Measurements from ENCODE around the gene SLC9A9.

SLC9A9 gene

DNA sequence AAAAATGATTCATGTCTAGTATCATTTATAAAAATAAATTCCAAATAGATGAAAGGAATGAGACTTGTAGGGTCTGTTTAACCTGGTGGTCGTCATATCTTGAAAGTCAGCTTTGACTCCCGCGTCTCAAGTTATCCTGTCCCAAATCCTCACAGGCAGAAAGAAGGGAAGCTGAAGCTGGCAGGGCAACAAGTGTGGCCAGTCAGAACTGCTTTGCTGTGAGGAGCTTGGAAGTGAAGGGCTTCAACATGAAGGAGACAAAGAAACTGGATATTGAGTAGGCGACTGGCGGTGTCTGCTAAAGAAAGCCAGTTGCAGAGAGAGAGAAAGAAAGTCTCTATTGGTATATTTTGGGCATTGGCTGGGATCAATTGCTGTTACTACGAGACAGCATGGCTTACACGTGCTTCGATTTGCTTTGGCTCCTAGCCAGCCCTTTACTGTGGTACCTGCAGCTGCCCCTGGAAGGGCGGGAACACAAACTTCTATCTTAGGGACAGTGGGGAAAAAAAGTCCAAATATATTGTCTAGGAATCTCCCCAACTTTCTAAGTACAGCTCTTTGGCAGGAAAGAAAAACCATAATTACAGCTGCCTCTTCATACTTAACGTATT, 621.5 kb downstream of the SLC9A9 start:
- DNase-seq, result no peak

DNA sequence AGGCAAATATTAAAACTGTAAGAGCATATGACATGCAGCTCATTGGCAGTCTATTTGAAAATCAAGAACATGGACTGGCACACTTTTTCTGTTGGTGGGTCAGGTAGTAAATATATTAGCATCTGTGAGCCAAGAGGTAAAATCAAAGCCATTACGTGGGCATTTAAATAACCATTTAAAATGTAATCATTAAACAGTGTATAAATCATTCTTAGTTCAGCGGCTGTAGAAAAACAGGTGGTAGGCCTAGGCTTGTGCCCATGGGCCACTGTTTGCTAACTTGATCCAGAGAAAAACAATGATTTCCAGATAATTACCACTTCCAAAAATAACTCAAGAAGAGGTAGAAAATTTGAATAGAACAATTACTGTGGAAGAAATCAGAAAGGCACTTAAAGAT, 623.6 kb downstream of the SLC9A9 start:
- DNase-seq, result no peak

DNA sequence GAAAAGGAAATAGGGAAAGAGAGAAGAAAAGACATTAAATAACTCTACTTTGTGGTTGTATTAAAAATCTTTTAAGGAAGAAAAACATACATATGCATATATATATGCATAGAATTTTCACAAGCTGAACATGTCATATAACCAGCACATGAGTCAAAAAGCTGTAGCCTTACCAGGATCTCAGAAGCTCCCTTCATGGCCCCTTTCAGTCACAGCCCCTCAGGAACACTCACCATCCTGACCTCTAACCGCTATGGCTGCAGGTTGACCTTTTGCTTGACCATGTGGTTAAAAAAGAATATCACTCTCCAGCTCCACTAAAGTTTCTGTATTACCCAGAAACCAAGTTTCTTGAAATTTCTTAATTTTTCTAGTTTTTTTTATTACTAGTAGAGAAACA, 625.3 kb downstream of the SLC9A9 start:
- no peak for DNase-seq

DNA sequence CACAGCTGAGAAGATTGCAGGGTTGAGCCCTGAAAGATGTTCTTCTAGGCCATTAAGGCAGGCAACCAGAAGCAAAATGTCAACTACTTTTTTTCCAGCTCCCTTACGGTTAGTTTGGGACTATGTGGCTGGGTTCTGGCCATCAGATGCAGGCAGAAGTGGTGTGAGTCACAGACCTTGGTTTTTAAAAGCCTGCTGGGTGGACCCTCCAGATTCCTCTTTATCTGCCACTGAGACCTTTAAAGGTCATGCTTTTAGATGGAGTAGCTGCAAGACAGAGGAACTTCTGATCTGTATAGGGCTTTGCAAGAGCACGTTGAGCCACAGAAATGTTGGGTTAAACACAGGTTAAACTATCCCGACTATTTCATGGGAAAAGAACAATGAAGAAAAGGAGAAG, 625.8 kb downstream of the SLC9A9 start:
- DNase-seq, result no peak

DNA sequence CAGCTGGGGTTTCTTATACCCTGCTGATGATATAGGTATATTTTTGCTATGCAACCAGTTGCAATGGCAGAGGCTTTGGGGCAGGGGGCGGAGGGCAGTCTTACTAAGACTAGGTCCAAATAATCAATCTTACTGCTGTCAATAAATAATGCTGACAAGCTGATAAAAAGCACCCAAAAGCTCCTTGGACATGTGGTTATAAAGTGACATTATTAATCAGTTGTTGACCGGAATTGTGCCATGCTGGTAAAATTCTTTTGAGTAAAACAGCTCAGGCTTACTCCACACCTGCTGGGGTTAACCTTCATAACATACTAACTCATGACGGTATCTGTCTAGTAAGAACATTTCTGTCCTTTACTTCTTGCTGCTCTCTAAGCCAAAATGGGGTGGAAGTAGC, 626.8 kb downstream of the SLC9A9 start:
- DNase-seq, result no peak

DNA sequence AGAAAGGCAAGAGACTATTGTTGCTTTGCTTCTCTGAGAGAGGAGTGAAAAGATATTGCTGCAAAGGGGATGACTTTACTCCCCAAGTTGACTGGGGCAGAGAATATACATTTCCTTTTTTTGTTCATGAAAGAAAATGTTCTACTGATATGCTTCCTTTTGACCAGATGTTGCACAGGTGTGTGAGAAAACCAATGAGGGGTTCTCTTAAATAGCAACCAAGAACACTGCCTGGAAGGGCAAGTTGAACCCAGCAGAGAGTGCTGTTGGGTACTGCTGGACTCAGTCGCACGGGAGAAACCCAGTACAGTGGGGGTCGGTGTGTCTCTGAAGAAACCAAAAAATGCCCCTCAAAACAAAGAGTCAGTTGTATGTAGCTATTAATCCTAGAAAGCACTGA, 627.5 kb downstream of the SLC9A9 start:
- no peak for DNase-seq

DNA sequence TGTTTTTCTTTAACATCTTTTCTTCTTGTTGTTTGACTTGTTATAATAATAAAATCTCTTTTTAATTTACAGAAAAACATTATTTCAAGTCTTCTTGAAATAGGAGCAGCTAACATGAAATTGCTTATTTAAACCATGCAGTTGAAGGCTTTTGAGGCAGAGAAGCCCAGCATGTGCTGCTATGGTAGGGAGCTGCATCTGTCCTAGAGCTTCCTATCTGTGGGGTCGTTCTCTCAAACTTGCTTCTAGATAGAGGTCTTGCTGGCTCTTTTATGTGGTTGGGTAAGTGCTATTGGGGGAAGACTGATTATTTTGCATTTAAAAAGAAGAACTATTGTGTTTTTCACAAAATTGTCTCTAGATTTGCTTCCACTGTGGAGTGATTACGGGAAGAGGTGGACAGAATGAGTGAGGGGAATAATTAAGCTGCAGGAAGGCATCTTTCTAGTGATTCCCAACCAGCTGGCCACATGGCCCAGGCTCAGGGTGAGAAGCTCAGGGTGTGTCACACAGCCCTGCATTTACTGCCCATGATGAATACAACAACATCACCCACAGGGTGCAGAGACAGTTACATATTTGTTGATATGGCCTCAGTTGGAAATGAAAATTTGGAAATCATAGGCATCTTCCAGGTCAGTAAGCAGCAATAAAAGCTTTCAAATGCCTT, 630.0 kb downstream of the SLC9A9 start:
- DNase-seq, result no peak

DNA sequence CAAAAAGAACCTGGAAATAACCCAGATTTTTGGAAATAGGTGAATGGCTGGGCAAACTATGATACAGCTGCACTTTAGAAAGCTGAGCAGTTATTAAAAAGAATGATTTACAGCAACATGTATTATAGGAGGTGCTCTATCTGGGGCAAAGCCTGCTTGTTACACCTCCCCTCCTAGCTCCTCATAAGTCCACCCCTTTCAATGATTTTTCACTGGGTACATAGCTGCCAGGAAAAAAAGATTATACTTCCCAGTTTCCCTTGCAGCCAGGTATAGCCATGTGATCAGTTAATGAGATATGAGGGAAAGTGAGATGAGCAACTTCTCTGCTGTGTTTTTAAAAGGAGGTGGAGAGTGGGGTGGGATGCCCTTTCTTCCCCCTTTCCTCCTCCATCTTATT, 631.0 kb downstream of the SLC9A9 start:
- DNase-seq, result no peak

DNA sequence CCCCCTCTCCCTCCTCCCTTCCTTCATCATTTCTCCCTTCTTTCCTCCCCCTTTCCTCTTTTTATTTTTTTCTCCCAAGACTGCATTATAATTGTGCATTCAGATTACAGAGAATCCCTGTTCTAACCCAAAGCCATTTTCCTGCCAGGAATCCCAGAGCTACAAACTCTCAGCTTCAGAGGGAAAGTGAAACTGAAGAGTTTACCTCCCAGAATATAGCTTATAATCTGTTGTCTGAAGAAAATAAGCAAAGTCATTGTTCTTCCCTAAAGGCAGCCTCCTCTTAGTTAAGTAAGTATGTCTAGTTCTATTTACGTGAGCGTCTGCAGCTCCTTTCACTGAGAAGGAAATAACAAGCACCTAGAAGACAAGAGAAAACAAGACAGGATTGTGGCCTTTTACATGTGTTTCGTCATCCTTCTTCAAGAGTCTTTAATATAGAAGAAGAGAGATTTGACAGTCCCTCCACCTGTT, 631.5 kb downstream of the SLC9A9 start:
- DNase-seq, result no peak
